Right lobe of liver (tissue), 4 donors: Measurements from ENCODE around the gene RNF157.

ENCODE experiments used
- CTCF ChIP-seq, 4 donors: fragments of 200-600 bp in 3 of 4; fragments of 450-650 bp in 1 of 4; IDR thresholded peaks; one replicate each; pipeline versions ENCODE4 v1.5.1 to v1.8.0; 2016 to 2022; ENCODE audit warnings: antibody characterized with exemption in 4 of 4, mild to moderate bottlenecking in 2 of 4
- POLR2A ChIP-seq: fragments of 450-650 bp; IDR thresholded peaks from one replicate; pipeline ENCODE4 v1.6.1; 2017; ENCODE audit warnings: antibody characterized with exemption, mild to moderate bottlenecking
- donor health status: DM: no; HTN: no; CAD: no.
- donor health status: DM: no; HTN: no; CAD: no.
- donor health status: DM: no; HTN: yes; CAD: no.

- TF ChIP-seq CTCF (IDR thresholded peaks at IDR 0.05) (no peak), POLR2A (no peak)
Observed at GRCh38 chr17:76124582-76125390, 115.5 kb downstream of the RNF157 start.
